SK-N-SH (cell line): ENCODE data around the gene BEX3. TPM values are rescaled to one million over a fixed set of nuclear protein-coding genes. Genes with fewer than 3 reads are reported as not detected.
A peak's percentile ranks its signal among the peaks of the same experiment; 100 is the strongest.

Experiments
- CTCF ChIA-PET: fragments of 300-600, 350-600 bp; formaldehyde crosslinking; extraction: SDS; loops from one replicate; lab custom pipeline; 2021; lab: Yijun Ruan, JAX
- POLR2A ChIA-PET: fragments of 350-600 bp; sonication (Branson Sonifier 250); formaldehyde crosslinking; extraction: SDS; loops from one replicate; lab custom pipeline; 2020; ENCODE audit warnings: antibody characterized with exemption, inconsistent platforms; lab: Yijun Ruan, JAX
- DNase-seq: peaks from one replicate; pipeline ENCODE4 v3.0.0; 2012
- H2AFZ ChIP-seq: fragments of 200-600 bp; sonication (generic); 2 replicates; pipeline ENCODE4 v1.8.1; 2016; ENCODE audit warnings: antibody characterized with exemption, mild to moderate bottlenecking, low read depth
- H3F3A ChIP-seq: fragments of 200-600 bp; sonication (generic); replicated peaks from 2 replicates; pipeline ENCODE3; 2016; ENCODE audit warnings: antibody characterized with exemption, mild to moderate bottlenecking; ENCODE audit not compliant: insufficient read depth
- H3K27ac ChIP-seq, 2 experiments: fragments of 200-500 bp in 1 of 2; fragments of 200-600 bp in 1 of 2; sonication (Bioruptor generic) in 1 of 2; sonication (generic), shearing (Covaris generic) in 1 of 2; 2 replicates each; pipeline versions ENCODE4 v1.5.1 to v1.6.1; 2014 to 2016; ENCODE audit warnings: low read depth in 2 of 2, inconsistent platforms in 1 of 2, low read length in 1 of 2, mild to moderate bottlenecking in 1 of 2, mixed read lengths in 1 of 2
- H3K27me3 ChIP-seq: fragments of 200-600 bp; sonication (generic), shearing (Covaris generic); 2 replicates; pipeline ENCODE4 v1.6.1; 2016; ENCODE audit warnings: mixed run types; ENCODE audit not compliant: insufficient read depth
- H3K36me3 ChIP-seq, 2 experiments: fragments of 200-500 bp in 1 of 2; fragments of 200-600 bp in 1 of 2; sonication (Bioruptor generic) in 1 of 2; sonication (generic) in 1 of 2; replicated peaks in 1 of 2; 2 replicates each; pipeline versions ENCODE3 to v1.5.1; 2014 to 2016; ENCODE audit warnings: low read length in 1 of 2, mild to moderate bottlenecking in 1 of 2; ENCODE audit not compliant: insufficient read depth in 2 of 2, control insufficient read depth in 1 of 2
- H3K4me1 ChIP-seq, 2 experiments: fragments of 200-500 bp in 1 of 2; fragments of 200-600 bp in 1 of 2; sonication (Bioruptor generic) in 1 of 2; sonication (generic), shearing (Covaris generic) in 1 of 2; 2 replicates each; pipeline versions ENCODE4 v1.5.1 to v1.6.1; 2014 to 2016; ENCODE audit warnings: low read depth in 1 of 2, low read length in 1 of 2, mixed run types in 1 of 2; ENCODE audit not compliant: insufficient read depth in 2 of 2, control insufficient read depth in 1 of 2
- H3K4me2 ChIP-seq: fragments of 200-600 bp; sonication (generic), shearing (Covaris generic); 2 replicates; pipeline ENCODE4 v1.6.1; 2017; ENCODE audit warnings: mixed run types
- H3K4me3 ChIP-seq, 2 experiments: fragments of 200-500 bp in 1 of 2; fragments of 200-600 bp in 1 of 2; sonication (Bioruptor generic) in 1 of 2; sonication (generic), shearing (Covaris generic) in 1 of 2; 2 replicates each; pipeline versions ENCODE4 v1.5.1 to v1.8.1; 2014 to 2016; ENCODE audit warnings: low read depth in 2 of 2, inconsistent platforms in 1 of 2, low read length in 1 of 2, mild to moderate bottlenecking in 1 of 2, mixed read lengths in 1 of 2, moderate library complexity in 1 of 2
- H3K79me2 ChIP-seq: fragments of 200-600 bp; sonication (generic); 2 replicates; pipeline ENCODE4 v1.8.1; 2017; ENCODE audit warnings: mild to moderate bottlenecking; ENCODE audit not compliant: insufficient read depth
- H3K9ac ChIP-seq: fragments of 200-600 bp; sonication (generic); 2 replicates; pipeline ENCODE4 v1.6.1; 2017; ENCODE audit warnings: mixed run types
- H3K9me2 ChIP-seq: fragments of 200-600 bp; sonication (generic); 2 replicates; pipeline ENCODE4 v1.6.1; 2017; ENCODE audit warnings: mixed run types
- H3K9me3 ChIP-seq: fragments of 200-600 bp; sonication (generic); 2 replicates; pipeline ENCODE4 v1.6.1; 2017; ENCODE audit warnings: mixed run types, mild to moderate bottlenecking, moderate library complexity
- H4K20me1 ChIP-seq: fragments of 200-600 bp; sonication (generic); 2 replicates; pipeline ENCODE4 v1.6.1; 2017; ENCODE audit warnings: mild to moderate bottlenecking, mixed run types; ENCODE audit not compliant: insufficient read depth
- CHD2 ChIP-seq: fragments of 150-350 bp; IDR thresholded peaks from 2 replicates; pipeline ENCODE4 v1.6.1; 2018; ENCODE audit warnings: low read length; ENCODE audit not compliant: partially characterized antibody
- EP300 ChIP-seq, 2 experiments: IDR thresholded peaks; 2 replicates each; pipeline versions ENCODE4 v1.4.0 to v1.6.1; 2012; ENCODE audit warnings: borderline replicate concordance in 1 of 2, low read depth in 1 of 2, low read length in 1 of 2
- FOXJ3 ChIP-seq: sonication (generic); formaldehyde crosslinking; IDR thresholded peaks from 2 replicates; pipeline ENCODE4 v1.5.1; 2020; ENCODE audit warnings: mild to moderate bottlenecking, missing genetic modification reagents
- FOXM1 ChIP-seq: IDR thresholded peaks from 2 replicates; pipeline ENCODE4 v1.4.0; 2012; ENCODE audit warnings: low read depth, mild to moderate bottlenecking
- POLR2AphosphoS5 ChIP-seq: IDR thresholded peaks from 2 replicates; pipeline ENCODE4 v1.6.1; 2012; ENCODE audit warnings: low read depth, low read length
- RFX5 ChIP-seq: IDR thresholded peaks from 2 replicates; pipeline ENCODE4 v1.6.1; 2012; ENCODE audit warnings: mild to moderate bottlenecking, improper control_type of control experiment, low read length
- RXRA ChIP-seq: IDR thresholded peaks from 2 replicates; pipeline ENCODE4 v1.4.0; 2012; ENCODE audit warnings: low read depth, mild to moderate bottlenecking, borderline replicate concordance
- TAF1 ChIP-seq: IDR thresholded peaks from 2 replicates; pipeline ENCODE4 v1.6.1; 2012; ENCODE audit warnings: low read depth, mild to moderate bottlenecking, low read length, moderate library complexity, borderline replicate concordance
- YY1 ChIP-seq: IDR thresholded peaks from 2 replicates; pipeline ENCODE4 v1.4.0; 2012; ENCODE audit warnings: low read depth, mild to moderate bottlenecking
- WGBS: methylation state at CpG from one replicate; pipeline ENCODE4 v1.1.6; 2017; ENCODE audit warnings: low lambda C conversion rate; 5-methylcytosine and 5-hydroxymethylcytosine counted together
- polyA plus RNA-seq, 3 experiments: library from polyadenylated mRNA; depleted of rRNA; stranded (reverse); fragments of >200 nt; gene quantifications; 2 replicates each; pipeline ENCODE4 v1.2.3, GENCODE V29; 2012
- TF ChIP-seq, protein P1 (sequence below): IDR thresholded peaks from 2 replicates; pipeline ENCODE4; 2012
- TF ChIP-seq, protein P2 (sequence below): fragments of 150-350 bp; IDR thresholded peaks from 2 replicates; pipeline ENCODE4 v1.6.1; 2017; ENCODE audit warnings: antibody characterized with exemption, low read length, low read depth, borderline replicate concordance
- TF ChIP-seq, protein P3 (sequence below): IDR thresholded peaks from 2 replicates; pipeline ENCODE4 v1.4.0; 2012; ENCODE audit warnings: low read depth, borderline replicate concordance

The BEX3 gene
- 292 and 392 TPM in 2 replicates for polyA plus RNA-seq (2012; rRNA removed)
- polyA plus RNA-seq (2012; cell fraction: cytosol; rRNA removed) = 432 and 638 TPM in 2 replicates
- 146 and 148 TPM in 2 replicates for polyA plus RNA-seq (2012; cell fraction: nucleus; rRNA removed)

DNA sequence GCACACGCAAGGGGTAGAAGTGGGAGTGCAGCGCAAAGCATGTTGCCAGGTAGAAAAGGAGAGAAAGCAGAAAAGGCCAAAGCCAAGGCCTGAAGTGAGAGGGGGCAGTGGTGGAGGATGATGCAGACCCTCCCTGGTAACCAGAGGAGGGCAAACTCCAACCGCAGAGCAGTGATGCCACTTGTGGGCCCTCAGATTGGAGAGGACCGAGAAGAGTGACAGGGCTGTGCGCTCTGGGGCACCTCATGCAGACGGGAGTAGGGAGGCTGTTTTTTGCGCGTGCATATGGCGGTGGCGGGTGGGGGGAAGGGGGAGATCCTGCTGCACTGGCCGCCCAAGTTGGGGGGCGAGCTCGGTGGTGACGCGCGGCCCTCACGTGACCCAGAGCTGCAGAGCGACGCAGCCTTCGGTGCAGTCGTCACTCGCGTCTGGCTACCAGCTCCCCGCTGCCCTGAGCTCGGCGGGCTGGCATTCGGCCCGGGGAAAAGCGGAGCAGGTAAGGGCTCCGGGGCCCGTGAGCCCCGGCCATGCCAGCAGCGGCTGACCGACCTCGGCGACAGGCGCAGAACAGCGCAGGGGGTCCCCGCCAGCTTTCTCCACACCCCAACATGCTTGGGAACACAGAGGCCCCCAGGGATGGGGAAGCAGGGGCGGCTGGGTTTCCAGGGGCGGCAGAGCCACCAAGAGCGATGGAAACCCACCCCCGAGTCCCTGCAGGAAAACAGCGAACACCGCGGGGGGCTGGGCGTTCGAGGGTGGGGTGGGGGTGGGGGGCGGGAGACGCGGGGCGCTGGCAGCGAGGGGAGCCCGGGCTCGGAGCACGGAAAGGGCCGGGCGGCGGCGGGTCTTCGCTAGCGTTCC lies at the start of gene BEX3:
Gene BEX3, plus strand, starts transcription at position 421 of the 861 bp plus-strand sequence. CDS start 984 bp downstream, outside the sequence.
- ChIA-PET POLR2A (interaction anchor here (0.7 to 2.3 kb wide), 4 partner anchors 9 to 66 kb away, joined by 3 to 11 read pairs (median 10); partner anchors contain the start of genes BEX2, TCEAL7 and TCEAL9), CTCF (interaction anchor here (1.8 kb wide), 1 partner anchor 34 kb away, joined by 4 read pairs; no protein-coding TSS in a partner anchor)
- Histone ChIP-seq H3K27ac (peak within 1 kb of the TSS; percentile 57 to 89), H3K9me2 (no peaks in the 10 kb centered on the region), H3K4me2 (peak within 1 kb of the TSS; percentile 70), H3K27me3 (no peaks in the 10 kb centered on the region; the same call in 1 of the 2 replicates), H3K9me3 (no peaks in the 10 kb centered on the region), H3K9ac (peak within 1 kb of the TSS; percentile 89), H3F3A (peaks cover 4% of the 10 kb centered on the region), H3K4me3 (peak within 1 kb of the TSS; percentile 60 to 67), H3K79me2 (peaks cover 12% of the 10 kb centered on the region; the same call in 1 of the 2 replicates), H4K20me1 (no peaks in the 10 kb centered on the region), H2AFZ (peak within 1 kb of the TSS; percentile 71; the same call in 1 of the 2 replicates), H3K36me3 (peaks cover 9 to 11% of the 10 kb centered on the region in 2 experiments), H3K4me1 (peaks cover 0 to 7% of the 10 kb centered on the region in 2 experiments; a peak in 2 of 4 replicates)
- peak; percentile 49; the same call in 1 of the 2 replicates for TF ChIP-seq YY1
- TF ChIP-seq, protein P1, sequence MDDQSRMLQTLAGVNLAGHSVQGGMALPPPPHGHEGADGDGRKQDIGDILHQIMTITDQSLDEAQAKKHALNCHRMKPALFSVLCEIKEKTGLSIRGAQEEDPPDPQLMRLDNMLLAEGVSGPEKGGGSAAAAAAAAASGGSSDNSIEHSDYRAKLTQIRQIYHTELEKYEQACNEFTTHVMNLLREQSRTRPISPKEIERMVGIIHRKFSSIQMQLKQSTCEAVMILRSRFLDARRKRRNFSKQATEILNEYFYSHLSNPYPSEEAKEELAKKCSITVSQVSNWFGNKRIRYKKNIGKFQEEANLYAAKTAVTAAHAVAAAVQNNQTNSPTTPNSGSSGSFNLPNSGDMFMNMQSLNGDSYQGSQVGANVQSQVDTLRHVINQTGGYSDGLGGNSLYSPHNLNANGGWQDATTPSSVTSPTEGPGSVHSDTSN = peak; percentile 65
- TF ChIP-seq, protein P2, sequence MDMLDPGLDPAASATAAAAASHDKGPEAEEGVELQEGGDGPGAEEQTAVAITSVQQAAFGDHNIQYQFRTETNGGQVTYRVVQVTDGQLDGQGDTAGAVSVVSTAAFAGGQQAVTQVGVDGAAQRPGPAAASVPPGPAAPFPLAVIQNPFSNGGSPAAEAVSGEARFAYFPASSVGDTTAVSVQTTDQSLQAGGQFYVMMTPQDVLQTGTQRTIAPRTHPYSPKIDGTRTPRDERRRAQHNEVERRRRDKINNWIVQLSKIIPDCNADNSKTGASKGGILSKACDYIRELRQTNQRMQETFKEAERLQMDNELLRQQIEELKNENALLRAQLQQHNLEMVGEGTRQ = peak; percentile 80
- peak; percentile 65; the same call in 1 of the 2 replicates for TF ChIP-seq TAF1
- no peak for TF ChIP-seq RXRA
- no peak for TF ChIP-seq FOXM1
- TF ChIP-seq, protein P3, sequence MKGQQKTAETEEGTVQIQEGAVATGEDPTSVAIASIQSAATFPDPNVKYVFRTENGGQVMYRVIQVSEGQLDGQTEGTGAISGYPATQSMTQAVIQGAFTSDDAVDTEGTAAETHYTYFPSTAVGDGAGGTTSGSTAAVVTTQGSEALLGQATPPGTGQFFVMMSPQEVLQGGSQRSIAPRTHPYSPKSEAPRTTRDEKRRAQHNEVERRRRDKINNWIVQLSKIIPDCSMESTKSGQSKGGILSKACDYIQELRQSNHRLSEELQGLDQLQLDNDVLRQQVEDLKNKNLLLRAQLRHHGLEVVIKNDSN = peak; percentile 94
- no peak for TF ChIP-seq EP300 (IDR thresholded peaks at IDR 0.05; ENCODE audit: borderline replicate concordance in 1 of 2, low read depth in 1 of 2, low read length in 1 of 2)
- TF ChIP-seq FOXJ3 (CRISPR knock-in tag) = peak; percentile 24; the same call in 1 of the 2 replicates
- TF ChIP-seq RFX5 = peak; percentile 83
- TF ChIP-seq POLR2AphosphoS5 = peak; percentile 64
- peak; percentile 59 for TF ChIP-seq CHD2
- peak; percentile 85 for DNase-seq
- 27% methylated on average over 31 of the region's 62 CpGs for WGBS
